RWPE2 (cell line): ENCODE data around the gene ELOVL6.
A peak's percentile ranks its signal among the peaks of the same experiment; 100 is the strongest.

Experiments used
- ATAC-seq: fragments of 200-7000 bp; cut with Tn5 transposase; 3 replicates; pipeline ENCODE4 v1.9.1; 2021; ENCODE audit warnings: low read depth
- DNase-seq: peaks from one replicate; pipeline ENCODE4 v3.0.0-alpha.2; 2020; ENCODE audit warnings: low spot score
- H3K27ac ChIP-seq: fragments of 450-650 bp; 2 replicates; pipeline ENCODE4 v1.5.1; 2017; ENCODE audit warnings: mild to moderate bottlenecking; ENCODE audit not compliant: poor library complexity, severe bottlenecking
- H3K27me3 ChIP-seq: fragments of 250-450 bp; sonication (Bioruptor Pico); 2 replicates; pipeline ENCODE4 v1.5.1; 2021; ENCODE audit warnings: mild to moderate bottlenecking, moderate library complexity; ENCODE audit not compliant: insufficient read depth, poor library complexity, severe bottlenecking
- H3K36me3 ChIP-seq: fragments of 250-450 bp; sonication (Bioruptor Pico); 2 replicates; pipeline ENCODE4 v1.5.1; 2020; ENCODE audit warnings: low read depth, mild to moderate bottlenecking, moderate library complexity
- H3K4me1 ChIP-seq: fragments of 250-450 bp; sonication (Bioruptor Pico); 2 replicates; pipeline ENCODE4 v1.5.1; 2021; ENCODE audit warnings: mild to moderate bottlenecking, moderate library complexity; ENCODE audit not compliant: insufficient read depth, poor library complexity, severe bottlenecking
- H3K4me3 ChIP-seq: fragments of 250-450 bp; sonication (Bioruptor Pico); 2 replicates; pipeline ENCODE4 v1.5.1; 2021; ENCODE audit warnings: mild to moderate bottlenecking, moderate library complexity; ENCODE audit not compliant: severe bottlenecking
- H3K9me3 ChIP-seq: fragments of 250-450 bp; sonication (Bioruptor Pico); 2 replicates; pipeline ENCODE4 v1.5.1; 2021; ENCODE audit warnings: mild to moderate bottlenecking, moderate library complexity; ENCODE audit not compliant: severe bottlenecking
- TF ChIP-seq, protein P1 (sequence below): fragments of 450-650 bp; IDR thresholded peaks from one replicate; pipeline ENCODE4 v1.5.1; 2017; ENCODE audit warnings: mild to moderate bottlenecking, moderate library complexity; ENCODE audit not compliant: poor library complexity, severe bottlenecking

Gene ELOVL6

DNA sequence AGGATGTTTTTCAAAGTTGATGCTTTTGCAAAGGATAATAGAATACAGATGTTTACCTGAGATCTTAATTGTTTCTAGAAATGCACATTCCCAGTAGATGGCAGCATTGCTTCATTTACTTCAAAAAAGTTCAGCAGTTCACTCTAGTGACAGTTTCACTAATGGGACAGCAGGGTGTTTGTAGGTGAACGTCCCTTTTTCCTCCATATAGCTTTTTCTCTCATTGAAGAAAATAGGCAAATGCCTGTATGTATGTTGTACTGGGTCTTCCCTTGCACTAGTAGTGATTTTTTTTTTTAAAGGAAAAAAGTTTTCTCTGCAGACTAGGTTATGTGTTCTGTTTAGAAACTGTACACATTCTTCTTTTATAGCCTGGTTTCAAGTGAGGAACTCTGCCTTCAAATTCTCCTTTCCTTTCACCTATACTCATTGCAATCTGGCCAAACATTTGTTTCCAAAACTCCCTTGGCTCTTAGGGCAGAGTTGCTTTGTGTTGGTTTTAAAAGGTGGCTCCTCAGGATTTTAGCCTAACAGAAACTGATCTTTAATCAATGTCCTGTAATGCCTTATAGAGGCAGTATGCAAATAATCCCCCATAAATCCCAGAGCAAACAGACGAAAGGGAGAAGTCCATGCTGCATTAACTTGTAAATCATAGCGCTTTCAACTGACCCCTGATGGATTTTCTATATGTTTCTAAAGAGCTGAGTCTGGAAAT, 199.4 kb downstream of the ELOVL6 start:
- no peak for DNase-seq
- Histone ChIP-seq H3K4me1 (peaks cover 2% of the 10 kb centered on the region), H3K36me3 (no peaks in the 10 kb centered on the region), H3K9me3 (no peaks in the 10 kb centered on the region), H3K27ac (no peak overlapping the region), H3K4me3 (no peak overlapping the region), H3K27me3 (no peaks in the 10 kb centered on the region)
- ATAC-seq: peak; percentile 79; the same call in 2 of the 3 replicates
- TF ChIP-seq, protein P1, sequence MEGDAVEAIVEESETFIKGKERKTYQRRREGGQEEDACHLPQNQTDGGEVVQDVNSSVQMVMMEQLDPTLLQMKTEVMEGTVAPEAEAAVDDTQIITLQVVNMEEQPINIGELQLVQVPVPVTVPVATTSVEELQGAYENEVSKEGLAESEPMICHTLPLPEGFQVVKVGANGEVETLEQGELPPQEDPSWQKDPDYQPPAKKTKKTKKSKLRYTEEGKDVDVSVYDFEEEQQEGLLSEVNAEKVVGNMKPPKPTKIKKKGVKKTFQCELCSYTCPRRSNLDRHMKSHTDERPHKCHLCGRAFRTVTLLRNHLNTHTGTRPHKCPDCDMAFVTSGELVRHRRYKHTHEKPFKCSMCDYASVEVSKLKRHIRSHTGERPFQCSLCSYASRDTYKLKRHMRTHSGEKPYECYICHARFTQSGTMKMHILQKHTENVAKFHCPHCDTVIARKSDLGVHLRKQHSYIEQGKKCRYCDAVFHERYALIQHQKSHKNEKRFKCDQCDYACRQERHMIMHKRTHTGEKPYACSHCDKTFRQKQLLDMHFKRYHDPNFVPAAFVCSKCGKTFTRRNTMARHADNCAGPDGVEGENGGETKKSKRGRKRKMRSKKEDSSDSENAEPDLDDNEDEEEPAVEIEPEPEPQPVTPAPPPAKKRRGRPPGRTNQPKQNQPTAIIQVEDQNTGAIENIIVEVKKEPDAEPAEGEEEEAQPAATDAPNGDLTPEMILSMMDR: peak; percentile 84

DNA sequence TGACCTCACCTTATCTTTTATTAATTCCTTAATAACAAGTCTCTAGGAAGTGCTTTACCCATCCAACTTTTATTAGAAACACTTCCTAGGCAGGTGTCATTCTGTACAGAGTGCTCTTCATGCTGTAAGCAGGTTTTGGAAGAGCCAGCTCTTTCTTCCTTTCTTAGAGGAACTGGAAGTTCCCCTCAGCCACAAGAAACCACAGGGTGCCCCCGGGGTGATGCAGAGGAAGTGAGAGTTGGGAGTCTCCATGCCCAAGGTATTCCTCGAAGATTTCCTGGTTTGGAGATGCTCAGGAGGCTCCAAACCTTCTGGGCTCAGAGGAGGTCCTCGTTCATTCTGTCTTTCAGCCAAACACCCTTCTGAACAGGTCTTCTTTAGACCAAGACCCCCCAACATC, 201.9 kb downstream of the ELOVL6 start:
- H3K4me3 ChIP-seq: no peak overlapping the region
- H3K4me1 ChIP-seq: peaks cover 2% of the 10 kb centered on the region
- DNase-seq (no peak), ATAC-seq (no peak)
- H3K9me3 ChIP-seq: no peaks in the 10 kb centered on the region
- H3K27me3 ChIP-seq: no peaks in the 10 kb centered on the region
- no peaks in the 10 kb centered on the region for H3K36me3 ChIP-seq
- H3K27ac ChIP-seq: no peak overlapping the region
- TF ChIP-seq, protein P1: no peak
